ENCODE results near the gene ZBTB2.

GRCh38 chr6:151400473-151400872 lies 9.1 kb upstream of the ZBTB2 start:
- TF ChIP-seq, protein P1, sequence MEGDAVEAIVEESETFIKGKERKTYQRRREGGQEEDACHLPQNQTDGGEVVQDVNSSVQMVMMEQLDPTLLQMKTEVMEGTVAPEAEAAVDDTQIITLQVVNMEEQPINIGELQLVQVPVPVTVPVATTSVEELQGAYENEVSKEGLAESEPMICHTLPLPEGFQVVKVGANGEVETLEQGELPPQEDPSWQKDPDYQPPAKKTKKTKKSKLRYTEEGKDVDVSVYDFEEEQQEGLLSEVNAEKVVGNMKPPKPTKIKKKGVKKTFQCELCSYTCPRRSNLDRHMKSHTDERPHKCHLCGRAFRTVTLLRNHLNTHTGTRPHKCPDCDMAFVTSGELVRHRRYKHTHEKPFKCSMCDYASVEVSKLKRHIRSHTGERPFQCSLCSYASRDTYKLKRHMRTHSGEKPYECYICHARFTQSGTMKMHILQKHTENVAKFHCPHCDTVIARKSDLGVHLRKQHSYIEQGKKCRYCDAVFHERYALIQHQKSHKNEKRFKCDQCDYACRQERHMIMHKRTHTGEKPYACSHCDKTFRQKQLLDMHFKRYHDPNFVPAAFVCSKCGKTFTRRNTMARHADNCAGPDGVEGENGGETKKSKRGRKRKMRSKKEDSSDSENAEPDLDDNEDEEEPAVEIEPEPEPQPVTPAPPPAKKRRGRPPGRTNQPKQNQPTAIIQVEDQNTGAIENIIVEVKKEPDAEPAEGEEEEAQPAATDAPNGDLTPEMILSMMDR (IDR thresholded peaks at IDR 0.05; ENCODE audit: low read depth, low read length, poor library complexity, severe bottlenecking): no peak
- no peak for TF ChIP-seq EZH2phosphoT487 (IDR thresholded peaks at IDR 0.05; ENCODE audit: borderline replicate concordance, low read length)

Measured in DOHH2 (cell line).